ENCODE results near the gene SPACA9.

Gene SPACA9

DNA sequence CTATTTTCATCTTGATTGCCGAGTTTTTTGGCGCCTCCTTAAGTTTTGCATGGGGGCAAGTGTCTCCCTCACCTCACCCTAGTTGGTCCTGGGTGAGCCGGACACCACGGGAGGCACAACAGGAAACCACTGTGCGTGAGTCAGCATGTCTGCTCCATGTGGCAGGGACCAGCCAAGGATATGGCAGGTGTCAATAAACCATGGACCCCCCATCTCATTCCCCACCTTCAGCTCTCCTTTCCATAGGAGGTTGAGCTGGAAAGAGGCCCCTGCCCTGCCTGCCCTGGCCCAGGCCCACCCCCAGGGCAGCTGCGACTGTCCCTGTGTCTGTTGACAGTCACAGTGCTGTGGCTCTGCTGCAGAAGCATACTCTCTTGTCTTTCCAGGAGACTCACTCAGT, 3.1 kb downstream of the SPACA9 start:
- Histone ChIP-seq H3K27me3 (ENCODE audit: control insufficient read depth, insufficient read depth, low read length) (peaks cover 13% of the 10 kb centered on the region), H3K4me1 (ENCODE audit: control insufficient read depth, insufficient read depth, low read length) (no peaks in the 10 kb centered on the region), H3K27ac (ENCODE audit: low read depth, low read length) (no peak overlapping the region), H3K9ac (ENCODE audit: low read length) (no peak overlapping the region), H3K36me3 (ENCODE audit: control insufficient read depth, insufficient read depth, low read length) (no peaks in the 10 kb centered on the region), H3K9me3 (ENCODE audit: control insufficient read depth, insufficient read depth, low read depth, low read length) (no peaks in the 10 kb centered on the region), H3K4me3 (ENCODE audit: low read depth, low read length) (no peak overlapping the region)

DNA sequence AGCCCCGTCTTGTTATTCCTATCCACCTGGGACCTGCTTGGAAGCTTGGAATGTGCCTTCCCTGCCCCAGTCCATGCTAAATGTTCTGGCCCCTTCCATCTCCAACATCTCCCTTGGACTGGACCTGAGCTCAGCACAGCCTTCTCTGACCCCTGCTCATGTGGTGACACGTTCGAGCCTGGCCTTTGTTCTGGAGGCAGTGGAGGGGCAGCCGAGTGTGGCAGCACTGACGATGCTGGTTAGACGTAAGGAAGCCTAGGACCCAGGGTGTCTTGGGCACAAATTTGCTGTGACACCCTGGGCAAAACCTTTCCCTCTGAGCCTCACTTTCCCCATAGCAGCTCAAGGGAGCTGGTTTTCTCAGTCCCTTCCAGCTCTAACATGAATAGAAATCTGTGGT, 3.9 kb downstream of the SPACA9 start:
- no peaks in the 10 kb centered on the region for H3K9me3 ChIP-seq (ENCODE audit: control insufficient read depth, insufficient read depth, low read depth, low read length)
- no peak overlapping the region for H3K9ac ChIP-seq (ENCODE audit: low read length)
- H3K27ac ChIP-seq (ENCODE audit: low read depth, low read length): no peak overlapping the region
- no peaks in the 10 kb centered on the region for H3K4me1 ChIP-seq (ENCODE audit: control insufficient read depth, insufficient read depth, low read length)
- peaks cover 5% of the 10 kb centered on the region for H3K27me3 ChIP-seq (ENCODE audit: control insufficient read depth, insufficient read depth, low read length)
- no peak overlapping the region for H3K4me3 ChIP-seq (ENCODE audit: low read depth, low read length)
- no peaks in the 10 kb centered on the region for H3K36me3 ChIP-seq (ENCODE audit: control insufficient read depth, insufficient read depth, low read length)

DNA sequence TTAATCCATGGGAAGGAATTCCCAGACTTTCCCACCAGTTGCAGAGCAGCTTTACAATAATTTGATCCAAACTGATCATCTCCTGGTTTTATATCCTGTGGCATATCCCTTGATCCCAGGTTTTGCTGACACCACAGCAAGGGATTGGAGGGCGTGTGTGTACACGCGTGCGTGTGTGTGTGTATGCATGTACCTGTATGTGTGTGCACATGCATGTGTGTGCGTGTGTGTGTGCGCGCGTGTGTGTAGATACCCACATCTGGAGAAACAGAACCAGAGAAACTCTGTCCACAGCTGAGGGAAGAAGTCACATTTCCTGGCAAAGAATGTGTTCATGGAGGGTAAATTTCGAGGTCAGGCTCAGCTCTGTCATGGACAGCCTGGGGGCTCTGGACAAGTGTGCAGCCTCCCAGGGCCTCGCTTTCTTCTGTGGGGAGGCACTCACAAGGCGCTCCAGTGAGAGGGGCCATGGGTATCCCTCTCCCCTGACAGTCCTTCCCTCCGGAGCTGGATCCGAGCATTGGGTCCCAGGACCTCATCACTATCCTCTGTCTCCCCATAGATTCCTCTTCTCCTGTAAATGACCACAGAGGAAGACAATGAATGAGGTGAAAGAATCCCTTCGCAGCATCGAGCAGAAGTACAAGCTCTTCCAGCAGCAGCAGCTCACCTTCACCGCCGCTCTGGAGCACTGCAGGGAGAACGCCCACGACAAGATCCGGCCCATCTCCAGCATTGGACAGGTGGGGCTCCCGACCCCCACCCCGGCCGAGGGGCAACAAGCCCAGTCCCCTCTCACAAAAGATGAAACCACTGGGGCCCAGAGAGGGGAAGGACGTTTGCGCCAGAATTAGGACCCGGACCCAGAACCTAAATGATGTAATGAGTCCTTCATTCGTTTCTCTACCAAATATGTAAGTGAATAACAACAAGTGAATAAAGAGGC, 4.9 kb downstream of the SPACA9 start:
- no peaks in the 10 kb centered on the region for H3K4me1 ChIP-seq (ENCODE audit: control insufficient read depth, insufficient read depth, low read length)
- no peak overlapping the region for H3K27ac ChIP-seq (ENCODE audit: low read depth, low read length)
- no peaks in the 10 kb centered on the region for H3K36me3 ChIP-seq (ENCODE audit: control insufficient read depth, insufficient read depth, low read length)
- H3K9me3 ChIP-seq (ENCODE audit: control insufficient read depth, insufficient read depth, low read depth, low read length): no peaks in the 10 kb centered on the region
- no peaks in the 10 kb centered on the region for H3K27me3 ChIP-seq (ENCODE audit: control insufficient read depth, insufficient read depth, low read length)
- no peak overlapping the region for H3K4me3 ChIP-seq (ENCODE audit: low read depth, low read length)
- no peak overlapping the region for H3K9ac ChIP-seq (ENCODE audit: low read length)

DNA sequence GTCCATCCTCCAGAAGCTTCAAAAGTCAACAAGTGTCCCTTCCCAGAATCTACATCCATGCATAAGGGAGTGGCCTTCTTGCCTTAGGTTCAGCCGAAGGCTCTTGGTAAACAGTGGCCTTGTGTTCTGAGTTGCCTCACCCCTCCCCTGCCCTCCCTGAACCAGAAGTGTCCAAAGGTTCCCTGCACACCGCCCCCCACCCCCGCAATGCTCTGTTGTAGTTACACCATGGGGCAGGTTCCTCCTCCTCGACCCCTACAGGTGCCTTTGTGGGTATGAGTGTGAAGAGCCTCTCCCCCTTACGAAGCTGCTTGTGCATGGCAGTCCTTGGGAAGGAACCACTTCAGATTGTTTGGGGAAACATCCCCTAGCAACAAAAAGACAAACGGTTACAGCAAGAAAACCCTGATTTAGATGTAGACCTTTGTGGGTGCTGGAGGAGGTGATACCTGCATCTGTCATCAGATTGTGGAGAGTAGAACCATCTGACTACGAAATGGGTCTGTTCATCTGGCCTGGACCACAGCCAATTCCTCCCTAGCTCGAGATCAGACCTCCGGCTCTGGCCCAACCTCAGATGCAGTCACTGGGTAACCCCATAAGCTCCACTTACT, 7.1 kb downstream of the SPACA9 start:
- Histone ChIP-seq H3K9me3 (ENCODE audit: control insufficient read depth, insufficient read depth, low read depth, low read length) (no peaks in the 10 kb centered on the region), H3K27me3 (ENCODE audit: control insufficient read depth, insufficient read depth, low read length) (no peaks in the 10 kb centered on the region), H3K4me3 (ENCODE audit: low read depth, low read length) (no peak overlapping the region), H3K9ac (ENCODE audit: low read length) (no peak overlapping the region), H3K36me3 (ENCODE audit: control insufficient read depth, insufficient read depth, low read length) (no peaks in the 10 kb centered on the region), H3K4me1 (ENCODE audit: control insufficient read depth, insufficient read depth, low read length) (no peaks in the 10 kb centered on the region), H3K27ac (ENCODE audit: low read depth, low read length) (no peak overlapping the region)

DNA sequence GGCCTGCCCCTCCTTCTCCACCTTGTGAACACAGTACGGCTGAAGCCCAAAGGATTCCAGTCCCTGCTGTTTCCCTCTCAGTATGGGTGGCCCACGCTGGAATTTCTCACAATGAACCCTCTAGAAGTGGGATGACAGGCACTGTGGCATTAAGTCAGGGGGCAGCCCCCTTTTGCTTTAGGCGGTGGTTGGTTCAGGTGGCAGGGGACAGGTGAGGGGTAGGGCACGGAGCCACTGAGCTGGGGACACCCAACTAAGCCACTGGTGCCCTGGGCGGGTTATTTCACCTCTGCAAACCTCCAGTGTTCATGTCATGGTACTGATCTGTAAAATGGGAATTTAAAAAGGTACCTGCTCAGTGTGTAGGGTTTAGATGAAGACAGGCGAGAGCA, 7.6 kb downstream of the SPACA9 start:
- Histone ChIP-seq H3K4me1 (ENCODE audit: control insufficient read depth, insufficient read depth, low read length) (no peaks in the 10 kb centered on the region), H3K4me3 (ENCODE audit: low read depth, low read length) (no peak overlapping the region), H3K27ac (ENCODE audit: low read depth, low read length) (no peak overlapping the region), H3K9ac (ENCODE audit: low read length) (no peak overlapping the region), H3K27me3 (ENCODE audit: control insufficient read depth, insufficient read depth, low read length) (no peaks in the 10 kb centered on the region), H3K36me3 (ENCODE audit: control insufficient read depth, insufficient read depth, low read length) (no peaks in the 10 kb centered on the region), H3K9me3 (ENCODE audit: control insufficient read depth, insufficient read depth, low read depth, low read length) (no peaks in the 10 kb centered on the region)

DNA sequence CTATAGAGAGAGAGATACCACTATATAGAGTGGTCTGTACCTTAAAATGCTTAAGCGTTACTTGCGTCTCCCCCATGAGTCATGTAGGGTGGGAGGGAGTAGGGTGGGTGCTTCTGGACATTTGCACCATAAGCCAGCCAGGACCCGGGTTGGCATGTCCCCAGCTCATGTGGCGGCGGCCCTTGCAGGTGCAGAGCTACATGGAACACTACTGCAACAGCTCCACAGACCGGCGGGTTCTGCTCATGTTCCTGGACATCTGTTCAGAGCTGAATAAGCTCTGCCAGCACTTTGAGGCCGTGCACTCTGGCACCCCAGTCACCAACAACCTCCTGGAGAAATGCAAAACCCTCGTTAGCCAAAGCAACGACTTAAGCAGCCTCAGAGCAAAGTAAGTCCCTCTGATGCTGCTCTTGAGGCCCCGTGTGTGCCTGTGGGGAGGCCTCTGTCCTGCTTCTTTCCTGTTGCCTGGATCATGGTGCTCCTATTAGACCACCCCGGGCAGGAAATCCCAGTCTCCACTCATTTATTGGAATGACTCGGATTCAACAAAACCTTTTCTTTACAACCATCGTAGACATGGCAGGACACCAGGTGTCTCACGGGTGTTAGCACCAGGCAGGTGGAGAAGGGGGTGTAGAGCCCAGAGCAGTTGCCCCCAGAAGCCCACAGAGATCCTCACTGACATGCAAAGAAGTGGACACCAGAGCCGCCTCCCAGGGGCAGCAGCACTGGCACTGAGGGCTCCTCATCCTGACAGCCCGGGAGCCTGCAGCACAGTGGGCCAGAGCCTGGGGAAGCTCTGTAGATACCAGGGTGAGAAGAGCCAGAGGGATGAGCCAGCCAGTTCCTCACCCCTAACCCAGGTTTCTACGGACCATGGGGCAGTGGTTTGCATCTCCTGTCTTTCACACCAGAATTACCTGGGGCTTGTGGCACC, 8.8 kb downstream of the SPACA9 start:
- H3K4me3 ChIP-seq (ENCODE audit: low read depth, low read length): no peak overlapping the region
- no peak overlapping the region for H3K9ac ChIP-seq (ENCODE audit: low read length)
- H3K4me1 ChIP-seq (ENCODE audit: control insufficient read depth, insufficient read depth, low read length): no peaks in the 10 kb centered on the region

DNA sequence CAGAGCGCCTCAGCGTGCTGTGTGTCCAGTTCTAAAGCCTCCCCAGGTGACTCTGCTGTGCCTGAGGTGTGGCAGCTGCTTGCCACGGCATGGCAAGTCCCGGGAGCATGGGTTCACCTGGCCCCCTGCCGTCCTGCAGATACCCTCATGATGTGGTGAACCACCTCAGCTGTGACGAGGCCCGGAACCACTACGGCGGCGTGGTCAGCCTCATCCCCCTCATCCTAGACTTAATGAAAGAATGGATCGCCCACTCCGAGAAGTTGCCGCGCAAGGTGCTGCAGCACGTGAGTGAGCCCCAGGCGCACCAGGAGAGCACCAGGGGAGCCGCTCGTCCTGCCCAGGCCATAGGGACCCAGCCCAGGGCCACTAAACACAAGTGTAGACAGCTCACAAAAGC, 9.5 kb downstream of the SPACA9 start:
- H3K36me3 ChIP-seq (ENCODE audit: control insufficient read depth, insufficient read depth, low read length): no peaks in the 10 kb centered on the region
- no peak overlapping the region for H3K9ac ChIP-seq (ENCODE audit: low read length)
- H3K27me3 ChIP-seq (ENCODE audit: control insufficient read depth, insufficient read depth, low read length): no peaks in the 10 kb centered on the region
- no peak overlapping the region for H3K4me3 ChIP-seq (ENCODE audit: low read depth, low read length)
- no peaks in the 10 kb centered on the region for H3K4me1 ChIP-seq (ENCODE audit: control insufficient read depth, insufficient read depth, low read length)
- no peak overlapping the region for H3K27ac ChIP-seq (ENCODE audit: low read depth, low read length)
- no peaks in the 10 kb centered on the region for H3K9me3 ChIP-seq (ENCODE audit: control insufficient read depth, insufficient read depth, low read depth, low read length)

More for the DNA sequence above, 8.8 kb downstream of the SPACA9 start:
- H3K36me3 ChIP-seq (ENCODE audit: control insufficient read depth, insufficient read depth, low read length): no peaks in the 10 kb centered on the region
- no peaks in the 10 kb centered on the region for H3K27me3 ChIP-seq (ENCODE audit: control insufficient read depth, insufficient read depth, low read length)
- no peaks in the 10 kb centered on the region for H3K9me3 ChIP-seq (ENCODE audit: control insufficient read depth, insufficient read depth, low read depth, low read length)
- no peak overlapping the region for H3K27ac ChIP-seq (ENCODE audit: low read depth, low read length)

DNA sequence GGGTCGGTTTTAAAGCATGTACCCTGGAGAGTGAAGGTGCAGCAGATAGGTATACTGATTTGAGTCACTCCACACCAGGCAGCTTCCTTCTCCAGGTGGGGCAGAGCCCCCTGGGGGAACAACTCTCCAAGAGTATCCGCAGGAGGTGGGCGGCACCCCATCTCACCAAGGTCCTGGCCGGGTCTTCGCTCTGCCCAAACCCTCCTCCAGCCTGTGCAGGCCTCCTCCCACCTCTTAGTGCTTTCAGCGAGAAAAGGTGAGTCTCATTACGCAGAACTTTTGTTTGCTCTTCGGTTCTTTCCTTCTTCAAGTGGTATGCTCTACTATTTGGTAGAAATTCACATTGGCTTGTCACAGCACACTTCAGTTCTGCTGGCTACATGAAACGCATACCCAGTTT, 13.7 kb downstream of the SPACA9 start:
- no peaks in the 10 kb centered on the region for H3K9me3 ChIP-seq (ENCODE audit: control insufficient read depth, insufficient read depth, low read depth, low read length)
- H3K4me3 ChIP-seq (ENCODE audit: low read depth, low read length): no peak overlapping the region
- no peaks in the 10 kb centered on the region for H3K4me1 ChIP-seq (ENCODE audit: control insufficient read depth, insufficient read depth, low read length)
- no peak overlapping the region for H3K27ac ChIP-seq (ENCODE audit: low read depth, low read length)
- peaks cover 27% of the 10 kb centered on the region for H3K36me3 ChIP-seq (ENCODE audit: control insufficient read depth, insufficient read depth, low read length)
- H3K27me3 ChIP-seq (ENCODE audit: control insufficient read depth, insufficient read depth, low read length): no peaks in the 10 kb centered on the region
- H3K9ac ChIP-seq (ENCODE audit: low read length): no peak overlapping the region

DNA sequence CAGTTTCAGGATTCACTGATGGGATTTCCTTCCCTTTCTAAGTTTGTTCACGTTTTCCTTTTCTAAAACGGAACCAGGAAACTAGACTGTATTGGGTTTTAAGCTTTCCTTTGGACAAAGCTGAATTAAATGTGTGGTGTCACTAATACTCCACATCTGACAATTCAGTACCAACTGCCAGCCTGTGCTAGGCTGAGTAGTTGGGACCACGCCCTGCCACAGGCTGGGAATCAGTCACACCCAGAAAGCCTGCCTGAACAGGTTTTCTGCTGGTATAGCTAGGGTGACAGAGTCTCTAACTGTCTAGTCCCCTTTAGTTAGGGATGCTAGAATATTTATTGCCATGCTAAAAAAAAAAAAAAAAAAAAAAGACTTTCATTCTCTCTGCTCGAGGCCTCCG, 15.6 kb downstream of the SPACA9 start:
- H3K36me3 ChIP-seq (ENCODE audit: control insufficient read depth, insufficient read depth, low read length): peaks cover 43% of the 10 kb centered on the region
- no peak overlapping the region for H3K4me3 ChIP-seq (ENCODE audit: low read depth, low read length)
- H3K9ac ChIP-seq (ENCODE audit: low read length): no peak overlapping the region
- H3K4me1 ChIP-seq (ENCODE audit: control insufficient read depth, insufficient read depth, low read length): no peaks in the 10 kb centered on the region
- H3K27me3 ChIP-seq (ENCODE audit: control insufficient read depth, insufficient read depth, low read length): no peaks in the 10 kb centered on the region
- H3K9me3 ChIP-seq (ENCODE audit: control insufficient read depth, insufficient read depth, low read depth, low read length): no peaks in the 10 kb centered on the region
- no peak overlapping the region for H3K27ac ChIP-seq (ENCODE audit: low read depth, low read length)

DNA sequence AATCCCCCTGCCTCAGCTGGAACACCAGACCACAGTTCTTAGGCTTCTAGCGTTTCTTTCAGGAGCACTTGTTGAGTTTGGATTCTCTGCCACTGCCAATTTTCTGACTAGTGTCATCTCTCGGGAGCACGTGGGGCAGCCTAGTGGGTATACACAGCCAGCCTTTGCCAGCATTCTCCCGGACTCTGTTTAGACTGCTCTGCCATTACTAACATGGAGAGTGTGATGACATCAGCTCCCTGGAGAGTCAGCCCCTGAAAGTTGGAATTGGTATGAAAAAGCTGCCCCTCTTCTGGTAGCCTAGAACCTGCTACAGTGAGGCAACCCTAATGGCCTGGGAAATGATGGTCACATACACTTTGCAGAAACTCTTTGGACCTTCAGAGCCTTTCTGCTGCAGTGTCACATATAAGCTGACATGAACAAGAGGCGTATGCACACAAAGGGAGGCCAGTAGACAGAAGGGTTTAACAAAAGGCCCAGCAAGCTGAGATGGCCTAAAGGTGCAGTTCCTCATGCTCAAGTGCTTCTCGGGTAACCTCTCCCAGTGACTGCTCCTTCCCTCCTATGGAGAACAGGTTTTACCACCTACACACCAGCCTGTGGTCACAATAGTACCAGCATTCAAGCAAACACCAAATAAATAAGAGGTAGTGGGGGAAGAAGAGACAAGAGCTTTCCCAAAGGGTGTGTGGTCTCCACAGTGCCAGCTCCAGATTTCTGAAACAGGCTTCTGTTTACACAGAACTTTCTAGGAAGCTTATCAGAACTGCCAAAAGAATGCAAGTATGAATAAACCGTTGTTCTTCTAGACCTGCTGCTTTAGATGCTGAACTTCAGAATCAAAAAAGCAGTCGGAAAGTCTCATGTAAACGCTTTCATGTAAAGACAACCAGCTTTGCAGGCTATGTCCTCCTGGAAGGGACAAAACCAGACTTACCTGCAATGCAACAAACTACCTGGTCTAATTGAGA, 16.5 kb downstream of the SPACA9 start:
- no peaks in the 10 kb centered on the region for H3K9me3 ChIP-seq (ENCODE audit: control insufficient read depth, insufficient read depth, low read depth, low read length)
- no peaks in the 10 kb centered on the region for H3K4me1 ChIP-seq (ENCODE audit: control insufficient read depth, insufficient read depth, low read length)
- no peak overlapping the region for H3K27ac ChIP-seq (ENCODE audit: low read depth, low read length)
- H3K36me3 ChIP-seq (ENCODE audit: control insufficient read depth, insufficient read depth, low read length): peaks cover 51% of the 10 kb centered on the region
- no peak overlapping the region for H3K9ac ChIP-seq (ENCODE audit: low read length)
- H3K27me3 ChIP-seq (ENCODE audit: control insufficient read depth, insufficient read depth, low read length): no peaks in the 10 kb centered on the region
- no peak overlapping the region for H3K4me3 ChIP-seq (ENCODE audit: low read depth, low read length)
